ENCODE results near the gene GSK3A. TPM values are rescaled to one million over a fixed set of nuclear protein-coding genes. Genes with fewer than 3 reads are reported as not detected.

GSK3A gene
- total and polyA plus RNA-seq, 9 of the 15 experiments (the other 6 are each of a cell fraction or from before 2014, with no cell fraction given), result 0.62 to 90.7 (median 33.3) TPM

GRCh38 chr19:42269478-42270345 lies 27.3 kb upstream of the GSK3A start (continued):
- TF ChIP-seq NBN (IDR thresholded peaks at IDR 0.05; ENCODE audit: low read depth), result 0 out of 2 replicates have a peak, but pooled peaks have one; percentile 49
- no peak for TF ChIP-seq ZNF146 (CRISPR knock-in tag; IDR thresholded peaks at IDR 0.05; ENCODE audit: unreplicated experiment)
- no peak for TF ChIP-seq ZNF512 (tag; IDR thresholded peaks at IDR 0.05)
- no peak for TF ChIP-seq TARDBP (IDR thresholded peaks at IDR 0.05)
- no peak for TF ChIP-seq FIP1L1 (IDR thresholded peaks at IDR 0.05; ENCODE audit: low read depth, low read length, poor library complexity, severe bottlenecking)
- TF ChIP-seq SMARCA5 (IDR thresholded peaks at IDR 0.05), result 0 out of 2 replicates have a peak, but pooled peaks have one; percentile 44
- TF ChIP-seq SNRNP70 (optimal IDR thresholded peaks at IDR 0.05; ENCODE audit: low read depth, low read length), result no peak
- no peak for TF ChIP-seq RUNX1 (IDR thresholded peaks at IDR 0.05; ENCODE audit: low read depth)
- no peak for TF ChIP-seq RBM14 (IDR thresholded peaks at IDR 0.05; ENCODE audit: borderline replicate concordance, insufficient read depth, low read depth, low read length)
- no peak for TF ChIP-seq RREB1 (CRISPR knock-in tag; IDR thresholded peaks at IDR 0.05)
- TF ChIP-seq ZNF586 (CRISPR knock-in tag; conservative IDR thresholded peaks at IDR 0.05), result no peak
- no peak for TF ChIP-seq BDP1 (IDR thresholded peaks at IDR 0.05; ENCODE audit: insufficient read depth, insufficient read length)
- no peak for TF ChIP-seq KDM2B (CRISPR knock-in tag; IDR thresholded peaks at IDR 0.05)
- TF ChIP-seq ARID4B (CRISPR knock-in tag; IDR thresholded peaks at IDR 0.05), result no peak
- TF ChIP-seq CBFB (CRISPR knock-in tag; IDR thresholded peaks at IDR 0.05), result no peak
